B cell (primary cell): Measurements from ENCODE around the gene GRIK5. TPM values are rescaled to one million over a fixed set of nuclear protein-coding genes. Genes with fewer than 3 reads are reported as not detected.

Experiments used
- ATAC-seq: fragments of 200-7000 bp; cut with Tn5 transposase; one replicate; pipeline ENCODE4 v1.10.0; 2021; ENCODE audit warnings: low read depth, mild to moderate bottlenecking, moderate number of reproducible peaks, moderate library complexity
- CTCF ChIA-PET: fragments of 350-600 bp; sonication (Branson Sonifier 250); formaldehyde crosslinking; loops from one replicate; lab custom pipeline; 2021; ENCODE audit warnings: antibody characterized with exemption, inconsistent platforms; lab: Charles Lee
- POLR2A ChIA-PET: fragments of 350-600 bp; sonication (Branson Sonifier 250); formaldehyde crosslinking; loops from one replicate; lab custom pipeline; 2021; ENCODE audit warnings: antibody characterized with exemption; lab: Charles Lee
- DNase-seq: peaks from one replicate; pipeline ENCODE4 v3.0.0; 2013
- H2AFZ ChIP-seq: 2 replicates; pipeline ENCODE4 v1.6.1; 2012; ENCODE audit warnings: mild to moderate bottlenecking, low read depth, low read length; ENCODE audit not compliant: insufficient read depth, poor library complexity, severe bottlenecking
- H3K27ac ChIP-seq, 2 donors: 1 replicate in 1 of 2; 2 replicates in 1 of 2; pipeline ENCODE4 v1.5.1; 2012 to 2013; ENCODE audit warnings: low read length in 2 of 2, mild to moderate bottlenecking in 2 of 2, moderate library complexity in 1 of 2
- H3K27me3 ChIP-seq, 4 experiments: fragments of 200-600 bp in 1 of 4; sonication (generic) in 1 of 4; replicated peaks in 1 of 4; 1 replicate in 2 of 4; 2 replicates in 2 of 4; pipeline versions ENCODE4 v1.6.1 to v1.7.0; 2013 to 2016; ENCODE audit warnings: low read length in 3 of 4, mild to moderate bottlenecking in 2 of 4, mixed read lengths in 1 of 4, moderate library complexity in 1 of 4; ENCODE audit not compliant: insufficient read depth in 4 of 4, control insufficient read depth in 3 of 4; ENCODE audit errors: control extremely low read depth in 1 of 4
- H3K36me3 ChIP-seq, 2 experiments: replicated peaks in 1 of 2; 1 replicate in 1 of 2; 2 replicates in 1 of 2; pipeline versions ENCODE4 v1.6.1 to v1.7.1; 2013; ENCODE audit warnings: low read length in 1 of 2; ENCODE audit not compliant: insufficient read depth in 2 of 2, control insufficient read depth in 1 of 2; ENCODE audit errors: control extremely low read depth in 1 of 2, extremely low read depth in 1 of 2
- H3K4me1 ChIP-seq, 2 donors: fragments of 200-600 bp in 1 of 2; sonication (generic) in 1 of 2; 1 replicate in 1 of 2; 2 replicates in 1 of 2; pipeline versions ENCODE4 v1.5.1 to v1.6.1; 2013 to 2017; ENCODE audit warnings: low read length in 2 of 2; ENCODE audit not compliant: control insufficient read depth in 2 of 2, insufficient read depth in 2 of 2
- H3K4me2 ChIP-seq: replicated peaks from 2 replicates; pipeline ENCODE3; 2012; ENCODE audit warnings: mild to moderate bottlenecking, low read depth, low read length; ENCODE audit not compliant: poor library complexity, severe bottlenecking
- H3K4me3 ChIP-seq, 5 experiments: fragments of 200-600 bp in 1 of 5; sonication (generic) in 1 of 5; 1 replicate in 3 of 5; 2 replicates in 2 of 5; pipeline versions ENCODE4 v1.5.1 to v1.7.0; 2011 to 2016; ENCODE audit warnings: low read length in 4 of 5, mild to moderate bottlenecking in 4 of 5, low read depth in 2 of 5, control low read depth in 1 of 5, moderate library complexity in 1 of 5; ENCODE audit not compliant: insufficient read depth in 1 of 5; ENCODE audit errors: control extremely low read depth in 1 of 5, extremely low read depth in 1 of 5
- H3K79me2 ChIP-seq: fragments of 200-600 bp; sonication (generic); one replicate; pipeline ENCODE4 v1.6.0; 2016; ENCODE audit warnings: low read length; ENCODE audit not compliant: control insufficient read depth, insufficient read depth
- H3K9ac ChIP-seq: fragments of 200-600 bp; sonication (generic); 2 replicates; pipeline ENCODE4 v1.6.1; 2017; ENCODE audit warnings: mild to moderate bottlenecking, low read length, moderate library complexity
- H3K9me3 ChIP-seq, 3 donors: one replicate each; pipeline versions ENCODE4 v1.6.1 to v1.7.1; 2013; ENCODE audit warnings: low read length in 2 of 3; ENCODE audit not compliant: control insufficient read depth in 2 of 3, insufficient read depth in 1 of 3; ENCODE audit errors: control extremely low read depth in 1 of 3
- H4K20me1 ChIP-seq: 2 replicates; pipeline ENCODE4 v1.6.0; 2012; ENCODE audit warnings: mild to moderate bottlenecking, low read length; ENCODE audit not compliant: insufficient read depth, control insufficient read depth, poor library complexity, severe bottlenecking
- H3K27ac Mint-ChIP-seq: one replicate; pipeline ENCODE4 v1.8.0; 2021; ENCODE audit warnings: mixed read lengths
- H3K27me3 Mint-ChIP-seq: one replicate; pipeline ENCODE4 v1.8.0; 2021; ENCODE audit warnings: mixed read lengths
- H3K4me1 Mint-ChIP-seq: one replicate; pipeline ENCODE4 v1.8.0; 2021; ENCODE audit warnings: mixed read lengths
- H3K4me3 Mint-ChIP-seq: one replicate; pipeline ENCODE4 v1.8.0; 2021; ENCODE audit warnings: mixed read lengths
- H3K9me3 Mint-ChIP-seq: one replicate; pipeline ENCODE4 v1.8.0; 2022; ENCODE audit warnings: mixed read lengths; ENCODE audit not compliant: insufficient read depth
- CTCF ChIP-seq: fragments of 200-600 bp; IDR thresholded peaks from one replicate; pipeline ENCODE4 v1.8.0; 2022; ENCODE audit warnings: antibody characterized with exemption, mild to moderate bottlenecking
- EZH2 ChIP-seq: IDR thresholded peaks from 2 replicates; pipeline ENCODE4 v1.6.1; 2012; ENCODE audit warnings: borderline replicate concordance, low read depth, mild to moderate bottlenecking, moderate library complexity, low read length; ENCODE audit not compliant: insufficient read depth, poor library complexity, severe bottlenecking
- WGBS: methylation state at CpG from one replicate; pipeline ENCODE4 v1.1.5; 2013; ENCODE audit warnings: missing lambda C conversion rate; ENCODE audit not compliant: insufficient coverage; 5-methylcytosine and 5-hydroxymethylcytosine counted together
- intact Hi-C: fragments of 100-400 bp; cut with micrococcal nuclease; formaldehyde crosslinking; loops from one replicate; pipeline ENCODE4 v1.10.0; 2022
- polyA plus RNA-seq: library from polyadenylated mRNA; depleted of rRNA; stranded (reverse); fragments of >200 nt; gene quantifications from 2 replicates; pipeline ENCODE4 v1.2.3, GENCODE V29; 2012
- total RNA-seq, 2 donors: library from RNA; stranded (reverse); fragments of 120-200 nt in 1 of 2; gene quantifications; 1 replicate in 1 of 2; 2 replicates in 1 of 2; pipeline versions ENCODE4 v1.2.3 to v1.2.4, GENCODE V29; 2013 to 2022

The GRIK5 gene
- total and polyA plus RNA-seq, 2 donors (not counting 1 experiment from before 2014, with no cell fraction given), result 0.09 to 0.27 TPM

DNA sequence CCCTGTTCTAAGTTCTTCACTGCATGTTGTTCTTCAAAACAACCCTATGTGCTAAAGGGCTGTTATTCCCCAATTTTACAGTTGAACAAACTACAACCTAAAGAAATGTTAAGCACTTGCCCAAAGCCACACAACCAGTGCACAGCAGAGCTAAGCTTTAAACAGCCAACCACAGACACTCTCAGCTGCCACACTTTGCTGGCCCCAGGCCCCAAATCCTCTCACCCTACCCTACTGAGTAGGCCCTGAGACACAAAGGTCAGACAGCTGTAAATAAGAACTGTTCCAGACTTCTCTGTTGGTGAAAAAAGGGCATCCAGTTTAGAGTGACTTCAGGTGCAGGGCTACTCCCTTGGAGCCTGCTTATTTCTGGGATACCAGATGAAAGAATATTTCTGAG lies 30.0 kb downstream of the GRIK5 start:
- Mint-ChIP-seq H3K27me3 (no peaks in the 10 kb centered on the region), H3K27ac (no peak overlapping the region), H3K4me3 (no peak overlapping the region), H3K9me3 (no peaks in the 10 kb centered on the region), H3K4me1 (no peaks in the 10 kb centered on the region)
- Histone ChIP-seq H3K27me3 (no peaks in the 10 kb centered on the region), H4K20me1 (no peaks in the 10 kb centered on the region), H2AFZ (no peak overlapping the region), H3K79me2 (no peaks in the 10 kb centered on the region), H3K36me3 (no peaks in the 10 kb centered on the region), H3K9ac (no peak overlapping the region), H3K4me1 (no peaks in the 10 kb centered on the region), H3K9me3 (no peaks in the 10 kb centered on the region), H3K4me2 (no peak overlapping the region), H3K27ac (no peak overlapping the region), H3K4me3 (no peak overlapping the region)
- ChIA-PET POLR2A (no interaction called here), CTCF (no interaction called here)
- no peak for TF ChIP-seq EZH2
- no peak for TF ChIP-seq CTCF
- DNase-seq, result no peak
- intact Hi-C loops, result no loop called here
- ATAC-seq, result no peak

DNA sequence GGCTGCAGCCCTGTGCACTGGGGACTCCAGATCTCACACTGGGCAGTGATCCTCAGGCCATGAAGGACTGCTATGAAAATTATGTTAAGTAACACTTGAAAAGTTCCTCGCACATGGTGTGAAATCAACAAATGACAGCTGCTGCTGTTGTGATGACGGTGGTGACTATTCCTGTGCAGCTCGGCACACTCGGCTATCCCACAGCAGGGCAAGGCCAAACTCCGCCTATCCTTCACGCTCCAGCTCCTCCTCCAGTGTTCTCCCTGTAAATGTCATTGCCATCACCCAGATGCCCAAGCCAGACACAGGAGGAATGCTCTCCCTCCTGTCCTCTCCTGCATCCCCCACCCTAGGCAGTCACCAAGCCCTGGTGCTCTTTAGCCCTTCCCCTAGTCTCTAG lies 31.3 kb downstream of the GRIK5 start:
- DNase-seq (no peak), ATAC-seq (no peak)
- peaks cover 0 to 5% of the 10 kb centered on the region in 2 donors for H3K4me1 ChIP-seq
- Mint-ChIP-seq H3K9me3 (no peaks in the 10 kb centered on the region), H3K4me3 (no peak overlapping the region), H3K27me3 (no peaks in the 10 kb centered on the region), H3K27ac (no peak overlapping the region), H3K4me1 (peaks cover 6% of the 10 kb centered on the region)
- no peaks in the 10 kb centered on the region for H3K79me2 ChIP-seq
- H3K4me3 ChIP-seq, result no peak overlapping the region
- no peaks in the 10 kb centered on the region for H4K20me1 ChIP-seq
- no peaks in the 10 kb centered on the region for H3K36me3 ChIP-seq
- ChIA-PET CTCF (interaction anchor here (0.6 to 1.6 kb wide), 3 partner anchors 8 to 71 kb away, joined by 3 to 5 read pairs (median 3); no protein-coding TSS in a partner anchor), POLR2A (no interaction called here)
- H3K9ac ChIP-seq, result no peak overlapping the region
- intact Hi-C loops, result no loop called here
- H3K4me2 ChIP-seq, result no peak overlapping the region
- no peak overlapping the region for H2AFZ ChIP-seq
- 96% methylated on average over 6 of the region's 6 CpGs for WGBS
- H3K27me3 ChIP-seq, result no peaks in the 10 kb centered on the region
- no peak for TF ChIP-seq EZH2
- TF ChIP-seq CTCF, result no peak
- H3K27ac ChIP-seq, result no peak overlapping the region
- no peaks in the 10 kb centered on the region for H3K9me3 ChIP-seq
